ENCODE results near the gene GSN.
A peak's percentile ranks its signal among the peaks of the same experiment; 100 is the strongest.

Gene GSN

GRCh38 chr9:121357011-121357410 lies 89.0 kb downstream of the GSN start:
- DNase-seq, result no peak

GRCh38 chr9:121358751-121359150 lies 90.8 kb downstream of the GSN start:
- DNase-seq, result no peak

GRCh38 chr9:121359351-121360294 lies 91.7 kb downstream of the GSN start:
- DNase-seq, result peak; percentile 42

GRCh38 chr9:121360601-121361374 lies 92.8 kb downstream of the GSN start:
- no peak for DNase-seq

- DNase-seq, result no peak
Measured at GRCh38 chr9:121362813-121363621, 95.1 kb downstream of the GSN start.

- no peak for DNase-seq
Measured at GRCh38 chr9:121363622-121363961, 95.6 kb downstream of the GSN start.

- DNase-seq, result no peak
Measured at GRCh38 chr9:121364077-121364476, 96.1 kb downstream of the GSN start.

GRCh38 chr9:121364886-121365285 lies 96.9 kb downstream of the GSN start:
- no peak for DNase-seq

- peak; percentile 55 for DNase-seq
Measured at GRCh38 chr9:121365564-121365963, 97.6 kb downstream of the GSN start.

GRCh38 chr9:121366611-121367192 lies 98.7 kb downstream of the GSN start:
- DNase-seq, result no peak

GRCh38 chr9:121367306-121368137 lies 99.6 kb downstream of the GSN start:
- DNase-seq, result no peak

GRCh38 chr9:121368138-121368522 lies 100.2 kb downstream of the GSN start:
- no peak for DNase-seq

- DNase-seq, result no peak
Measured at GRCh38 chr9:121368745-121369144, 100.8 kb downstream of the GSN start.

- DNase-seq, result peak; percentile 99
Measured at GRCh38 chr9:121369595-121370265, 101.8 kb downstream of the GSN start, which contains the start of gene STOM. Gene STOM (minus strand): TSS chr9:121370250. CDS start chr9:121370187, 63 bp downstream.

GRCh38 chr9:121371495-121372061 lies 103.6 kb downstream of the GSN start:
- peak; percentile 68 for DNase-seq

GRCh38 chr9:121372239-121373010 lies 104.5 kb downstream of the GSN start:
- no peak for DNase-seq

- peak; percentile 51 for DNase-seq
Measured at GRCh38 chr9:121373011-121373729, 105.2 kb downstream of the GSN start.

GRCh38 chr9:121376214-121376830 lies 108.4 kb downstream of the GSN start:
- peak; percentile 72 for DNase-seq

GRCh38 chr9:121380846-121381245 lies 112.9 kb downstream of the GSN start:
- no peak for DNase-seq
